Measurements from ENCODE around the gene TIMP1. TPM values are rescaled to one million over a fixed set of nuclear protein-coding genes. Genes with fewer than 3 reads are reported as not detected.

The TIMP1 gene
- 35.4 and 40.6 TPM in 2 replicates for total RNA-seq

GRCh38 chrX:47581731-47582647 is at the start of gene TIMP1:
Gene TIMP1 (plus strand): TSS chrX:47582436. CDS start chrX:47583416, 980 bp downstream.

GRCh38 chrX:47560934-47561658 is 21.1 kb upstream of the TIMP1 start, which contains the start of gene ARAF:
Gene ARAF (plus strand): TSS chrX:47561205. CDS start chrX:47562968, 1,763 bp downstream.

GRCh38 chrX:47619486-47620302 is 37.5 kb downstream of the TIMP1 start, which contains the start of gene SYN1:
Gene SYN1 (minus strand): TSS chrX:47619857. CDS start chrX:47619728, 129 bp downstream.

GRCh38 chrX:47629419-47630200 is 47.4 kb downstream of the TIMP1 start, which contains the start of gene CFP:
Gene CFP (minus strand): TSS chrX:47629930. CDS start chrX:47629844, 86 bp downstream.

Other genes starting within 250 kb of the TIMP1 start
- gene ZNF157, start 211.9 kb upstream of the TIMP1 start, total RNA-seq: not detected in 2 replicates
- 3.6 TPM in 2 replicates for gene ZNF41, start 99.2 kb upstream of the TIMP1 start, total RNA-seq
- 11.4 and 13.1 TPM in 2 replicates for gene ARAF, start 21.2 kb upstream of the TIMP1 start, total RNA-seq
- gene SYN1, start 37.4 kb downstream of the TIMP1 start, total RNA-seq: not detected in 2 replicates
- under 0.01 TPM in 2 replicates for gene CFP, start 47.5 kb downstream of the TIMP1 start, total RNA-seq
- gene ELK1, start 68.1 kb downstream of the TIMP1 start, total RNA-seq: 8.4 TPM in 2 replicates
- gene UXT, start 76.7 kb downstream of the TIMP1 start, total RNA-seq: 134 and 135 TPM in 2 replicates